SK-N-SH treated with all-trans-retinoic acid at 6 μM for 48 hours (cell line): Measurements from ENCODE around the gene EPGN.

Source experiments
- ATAC-seq: fragments of 200-7000 bp; cut with Tn5 transposase; 3 replicates; pipeline ENCODE4 v1.9.1; 2020; ENCODE audit warnings: mild to moderate bottlenecking, moderate library complexity
- ARNTL ChIP-seq: fragments of 450-650 bp; formaldehyde crosslinking; IDR thresholded peaks from 2 replicates; pipeline ENCODE4 v1.5.0; 2020; ENCODE audit warnings: low read depth, mild to moderate bottlenecking, moderate library complexity, borderline replicate concordance
- BACH2 ChIP-seq: fragments of 250-450 bp; sonication (Bioruptor Pico); IDR thresholded peaks from 2 replicates; pipeline ENCODE4 v1.9.0; 2021; ENCODE audit warnings: mild to moderate bottlenecking, borderline replicate concordance
- CSDC2 ChIP-seq: fragments of 250-450 bp; sonication (Bioruptor Pico); IDR thresholded peaks from 2 replicates; pipeline ENCODE4 v1.5.0; 2020; ENCODE audit warnings: mild to moderate bottlenecking, moderate library complexity
- ESRRG ChIP-seq: fragments of 250-450 bp; sonication (Bioruptor Pico); IDR thresholded peaks from 2 replicates; pipeline ENCODE4 v1.6.1; 2021; ENCODE audit warnings: mild to moderate bottlenecking
- GLIS3 ChIP-seq: fragments of 250-450 bp; sonication (Bioruptor Pico); IDR thresholded peaks from 2 replicates; pipeline ENCODE4 v1.5.0; 2020; ENCODE audit warnings: mild to moderate bottlenecking, moderate library complexity
- ISL1 ChIP-seq: fragments of 250-450 bp; sonication (Bioruptor Pico); IDR thresholded peaks from 2 replicates; pipeline ENCODE4 v2.1.2; 2022; ENCODE audit warnings: mild to moderate bottlenecking, moderate library complexity
- OSR1 ChIP-seq: fragments of 250-450 bp; sonication (Bioruptor Pico); IDR thresholded peaks from 2 replicates; pipeline ENCODE4 v1.8.0; 2022; ENCODE audit warnings: moderate library complexity, mild to moderate bottlenecking, inconsistent platforms
- PATZ1 ChIP-seq: fragments of 250-450 bp; sonication (Bioruptor Pico); IDR thresholded peaks from 2 replicates; pipeline ENCODE4 v1.8.0; 2020; ENCODE audit warnings: mild to moderate bottlenecking, moderate library complexity, borderline replicate concordance
- PPARA ChIP-seq: fragments of 250-450 bp; sonication (Bioruptor Pico); IDR thresholded peaks from 2 replicates; pipeline ENCODE4 v1.5.0; 2020; ENCODE audit warnings: mild to moderate bottlenecking, borderline replicate concordance
- RARB ChIP-seq: fragments of 250-450 bp; sonication (Bioruptor Pico); IDR thresholded peaks from 2 replicates; pipeline ENCODE4 v1.8.0; 2021; ENCODE audit warnings: mild to moderate bottlenecking, moderate library complexity
- SNAI2 ChIP-seq: fragments of 250-450 bp; sonication (Bioruptor Pico); IDR thresholded peaks from 2 replicates; pipeline ENCODE4 v1.5.0; 2020; ENCODE audit warnings: mild to moderate bottlenecking, moderate library complexity
- TCF4 ChIP-seq: fragments of 250-450 bp; sonication (Bioruptor Pico); IDR thresholded peaks from 2 replicates; pipeline ENCODE4 v1.8.0; 2021; ENCODE audit warnings: mild to moderate bottlenecking, moderate library complexity, borderline replicate concordance
- TSHZ2 ChIP-seq: fragments of 250-450 bp; sonication (Bioruptor Pico); IDR thresholded peaks from 2 replicates; pipeline ENCODE4 v1.5.0; 2020; ENCODE audit warnings: mild to moderate bottlenecking, moderate library complexity
- ZC3H10 ChIP-seq: fragments of 250-450 bp; sonication (Bioruptor Pico); IDR thresholded peaks from 2 replicates; pipeline ENCODE4 v1.5.1; 2021; ENCODE audit warnings: mild to moderate bottlenecking, moderate library complexity
- ZFP30 ChIP-seq: fragments of 450-650 bp; formaldehyde crosslinking; IDR thresholded peaks from 2 replicates; pipeline ENCODE4 v1.5.0; 2022; ENCODE audit warnings: mild to moderate bottlenecking, moderate library complexity
- ZNF565 ChIP-seq: fragments of 450-650 bp; formaldehyde crosslinking; conservative IDR thresholded peaks from 2 replicates; pipeline ENCODE4 v1.5.0; 2020; ENCODE audit warnings: low read depth, mild to moderate bottlenecking, moderate library complexity
- ZNF70 ChIP-seq: fragments of 450-650 bp; formaldehyde crosslinking; IDR thresholded peaks from 2 replicates; pipeline ENCODE4 v1.5.0; 2020; ENCODE audit warnings: mild to moderate bottlenecking, moderate library complexity
- ZNF8 ChIP-seq: fragments of 450-650 bp; formaldehyde crosslinking; IDR thresholded peaks from 2 replicates; pipeline ENCODE4 v1.5.0; 2020; ENCODE audit warnings: mild to moderate bottlenecking, moderate library complexity
- TF ChIP-seq, protein P1 (sequence below): fragments of 250-450 bp; sonication (Bioruptor Pico); IDR thresholded peaks from 2 replicates; pipeline ENCODE4 v1.5.1; 2020; ENCODE audit warnings: low read depth, mild to moderate bottlenecking, moderate library complexity
- TF ChIP-seq, protein P2 (sequence below): fragments of 250-450 bp; sonication (Bioruptor Pico); IDR thresholded peaks from 2 replicates; pipeline ENCODE4 v1.8.0; 2021; ENCODE audit warnings: low read depth, mild to moderate bottlenecking, moderate library complexity, borderline replicate concordance
- TF ChIP-seq, protein P3 (sequence below): fragments of 250-450 bp; sonication (Bioruptor Pico); IDR thresholded peaks from 2 replicates; pipeline ENCODE4 v1.5.1; 2021; ENCODE audit warnings: mild to moderate bottlenecking, moderate library complexity

The EPGN gene

DNA sequence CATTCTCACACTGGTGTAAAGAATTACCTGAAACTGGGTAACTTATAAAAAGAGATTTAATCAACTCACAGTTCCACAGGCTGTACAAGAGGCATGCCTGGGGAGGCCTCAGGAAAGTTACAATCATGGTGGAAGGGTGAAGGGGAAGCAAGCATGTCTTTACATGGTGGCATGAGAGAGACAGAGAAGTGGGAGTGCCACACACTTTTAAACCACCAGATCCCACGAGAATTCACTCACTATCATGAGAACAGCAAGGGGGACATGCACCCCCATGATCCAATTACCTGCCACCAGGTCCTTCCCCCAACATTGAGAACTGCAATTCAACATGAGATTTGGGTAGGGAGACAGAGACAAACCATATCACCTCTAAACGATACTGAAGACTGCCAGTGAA is 23.0 kb downstream of the EPGN start:
- no peak for ATAC-seq
- no peak for TF ChIP-seq ZC3H10 (CRISPR knock-in tag)

DNA sequence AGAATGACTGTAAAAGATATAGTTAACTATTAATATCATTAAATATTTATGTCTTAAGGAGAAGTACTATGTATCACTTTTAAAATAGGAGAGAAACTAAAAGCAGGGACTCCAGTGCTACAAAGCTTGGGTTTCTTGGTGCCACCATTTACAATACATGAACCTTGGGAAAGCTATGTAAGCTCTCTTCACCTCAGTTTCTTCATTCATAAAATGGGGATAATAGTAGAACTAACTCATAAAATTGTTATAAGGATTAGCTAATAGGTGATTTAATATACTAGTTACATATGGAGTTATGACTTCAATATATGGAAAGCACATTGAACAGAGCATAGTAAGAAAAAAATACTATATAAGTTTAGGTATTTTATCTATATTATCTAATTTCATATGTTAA is 23.7 kb downstream of the EPGN start:
- ATAC-seq: no peak
- TF ChIP-seq RARB (CRISPR knock-in tag) (no peak), ISL1 (no peak), PATZ1 (CRISPR knock-in tag) (no peak), OSR1 (CRISPR knock-in tag) (no peak)
- TF ChIP-seq, protein P1, sequence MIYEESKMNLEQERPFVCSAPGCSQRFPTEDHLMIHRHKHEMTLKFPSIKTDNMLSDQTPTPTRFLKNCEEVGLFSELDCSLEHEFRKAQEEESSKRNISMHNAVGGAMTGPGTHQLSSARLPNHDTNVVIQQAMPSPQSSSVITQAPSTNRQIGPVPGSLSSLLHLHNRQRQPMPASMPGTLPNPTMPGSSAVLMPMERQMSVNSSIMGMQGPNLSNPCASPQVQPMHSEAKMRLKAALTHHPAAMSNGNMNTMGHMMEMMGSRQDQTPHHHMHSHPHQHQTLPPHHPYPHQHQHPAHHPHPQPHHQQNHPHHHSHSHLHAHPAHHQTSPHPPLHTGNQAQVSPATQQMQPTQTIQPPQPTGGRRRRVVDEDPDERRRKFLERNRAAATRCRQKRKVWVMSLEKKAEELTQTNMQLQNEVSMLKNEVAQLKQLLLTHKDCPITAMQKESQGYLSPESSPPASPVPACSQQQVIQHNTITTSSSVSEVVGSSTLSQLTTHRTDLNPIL: no peak

GRCh38 chr4:74334636-74335035 is 26.4 kb downstream of the EPGN start:
- TF ChIP-seq ZNF565 (CRISPR knock-in tag) (no peak), ESRRG (CRISPR knock-in tag) (no peak), ZNF8 (CRISPR knock-in tag) (no peak)
- ATAC-seq: no peak

DNA sequence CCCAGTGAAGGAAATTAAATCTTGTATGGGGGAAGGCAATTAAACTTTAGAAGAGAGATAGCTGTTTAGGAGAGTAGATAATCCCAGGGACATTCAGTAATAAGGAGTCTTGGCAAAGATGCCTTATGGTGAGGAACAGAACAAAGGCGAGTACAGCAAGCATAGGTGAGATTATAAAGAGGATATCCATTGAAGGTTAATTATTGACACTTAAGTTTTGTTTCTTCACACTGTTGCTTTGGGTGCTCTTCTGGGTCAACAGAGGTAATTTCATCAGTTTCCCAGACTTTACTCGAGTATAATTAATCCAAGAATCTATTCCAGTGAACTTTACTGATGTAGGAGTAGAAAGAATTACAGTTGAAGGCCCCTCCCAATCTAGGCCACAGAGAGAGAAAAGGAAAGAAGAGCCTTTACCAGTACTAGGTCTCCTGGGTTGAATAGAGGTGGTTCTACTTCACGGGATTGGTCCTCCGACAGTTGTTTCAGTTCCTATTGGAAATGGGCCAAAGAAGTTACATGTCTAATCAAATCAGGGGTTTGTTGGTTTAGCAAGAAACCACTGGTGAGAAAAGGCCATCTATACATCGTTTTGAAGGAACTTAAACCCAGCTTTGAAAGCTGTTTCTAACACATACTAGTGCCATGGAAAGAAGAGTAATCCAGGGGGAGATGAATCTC is 27.2 kb downstream of the EPGN start:
- TF ChIP-seq BACH2 (no peak), TCF4 (CRISPR knock-in tag) (no peak), ISL1 (no peak), OSR1 (CRISPR knock-in tag) (no peak), ZFP30 (CRISPR knock-in tag) (no peak), CSDC2 (CRISPR knock-in tag) (no peak), TSHZ2 (CRISPR knock-in tag) (no peak), SNAI2 (CRISPR knock-in tag) (no peak), PPARA (CRISPR knock-in tag) (no peak), ESRRG (CRISPR knock-in tag) (no peak), GLIS3 (CRISPR knock-in tag) (no peak)
- TF ChIP-seq, protein P2, sequence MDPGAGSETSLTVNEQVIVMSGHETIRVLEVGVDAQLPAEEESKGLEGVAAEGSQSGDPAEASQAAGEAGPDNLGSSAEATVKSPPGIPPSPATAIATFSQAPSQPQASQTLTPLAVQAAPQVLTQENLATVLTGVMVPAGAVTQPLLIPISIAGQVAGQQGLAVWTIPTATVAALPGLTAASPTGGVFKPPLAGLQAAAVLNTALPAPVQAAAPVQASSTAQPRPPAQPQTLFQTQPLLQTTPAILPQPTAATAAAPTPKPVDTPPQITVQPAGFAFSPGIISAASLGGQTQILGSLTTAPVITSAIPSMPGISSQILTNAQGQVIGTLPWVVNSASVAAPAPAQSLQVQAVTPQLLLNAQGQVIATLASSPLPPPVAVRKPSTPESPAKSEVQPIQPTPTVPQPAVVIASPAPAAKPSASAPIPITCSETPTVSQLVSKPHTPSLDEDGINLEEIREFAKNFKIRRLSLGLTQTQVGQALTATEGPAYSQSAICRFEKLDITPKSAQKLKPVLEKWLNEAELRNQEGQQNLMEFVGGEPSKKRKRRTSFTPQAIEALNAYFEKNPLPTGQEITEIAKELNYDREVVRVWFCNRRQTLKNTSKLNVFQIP: no peak
- ATAC-seq: no peak

DNA sequence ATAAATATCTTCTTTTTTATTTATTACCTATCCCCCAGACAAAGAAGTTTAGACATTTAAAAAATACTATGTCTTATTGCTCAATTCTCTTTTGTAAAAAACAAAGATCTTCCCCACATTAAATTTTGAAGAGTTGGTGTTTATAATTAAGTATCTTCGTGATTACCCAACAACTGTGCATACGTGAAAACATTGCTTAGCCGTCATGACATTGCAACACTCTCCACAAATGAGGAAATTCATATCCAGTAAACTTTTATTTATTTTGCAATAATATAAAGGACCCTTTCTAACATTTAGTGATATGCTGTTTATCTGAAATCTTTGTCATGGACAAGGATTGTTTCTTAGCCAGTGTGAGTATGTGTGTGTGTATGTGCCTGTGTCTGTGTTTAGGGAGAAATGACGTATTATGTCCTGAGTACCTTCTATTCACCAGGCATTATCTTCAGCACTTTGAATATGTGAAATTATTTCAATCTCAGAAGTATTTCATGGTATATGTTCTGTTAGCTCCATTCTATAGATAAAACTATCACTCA is 30.6 kb downstream of the EPGN start:
- TF ChIP-seq TCF4 (CRISPR knock-in tag) (no peak), ZNF70 (CRISPR knock-in tag) (no peak), CSDC2 (CRISPR knock-in tag) (no peak), SNAI2 (CRISPR knock-in tag) (no peak), RARB (CRISPR knock-in tag) (no peak), ARNTL (CRISPR knock-in tag) (no peak), TSHZ2 (CRISPR knock-in tag) (no peak), ISL1 (no peak), ZNF8 (CRISPR knock-in tag) (no peak), ZC3H10 (CRISPR knock-in tag) (no peak)
- TF ChIP-seq, protein P3, sequence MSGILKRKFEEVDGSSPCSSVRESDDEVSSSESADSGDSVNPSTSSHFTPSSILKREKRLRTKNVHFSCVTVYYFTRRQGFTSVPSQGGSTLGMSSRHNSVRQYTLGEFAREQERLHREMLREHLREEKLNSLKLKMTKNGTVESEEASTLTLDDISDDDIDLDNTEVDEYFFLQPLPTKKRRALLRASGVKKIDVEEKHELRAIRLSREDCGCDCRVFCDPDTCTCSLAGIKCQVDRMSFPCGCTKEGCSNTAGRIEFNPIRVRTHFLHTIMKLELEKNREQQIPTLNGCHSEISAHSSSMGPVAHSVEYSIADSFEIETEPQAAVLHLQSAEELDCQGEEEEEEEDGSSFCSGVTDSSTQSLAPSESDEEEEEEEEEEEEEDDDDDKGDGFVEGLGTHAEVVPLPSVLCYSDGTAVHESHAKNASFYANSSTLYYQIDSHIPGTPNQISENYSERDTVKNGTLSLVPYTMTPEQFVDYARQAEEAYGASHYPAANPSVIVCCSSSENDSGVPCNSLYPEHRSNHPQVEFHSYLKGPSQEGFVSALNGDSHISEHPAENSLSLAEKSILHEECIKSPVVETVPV (CRISPR knock-in tag): no peak

More for the DNA sequence above, 30.6 kb downstream of the EPGN start:
- ATAC-seq: no peak
